Right ventricle myocardium inferior (tissue), 1 donor: ENCODE measurements around the gene SIK1. TPM values are rescaled to one million over a fixed set of nuclear protein-coding genes. Genes with fewer than 3 reads are reported as not detected.
"Not testable (repeated sequence)": the region's sequence is repeated elsewhere in the genome, so short reads cannot be mapped to it uniquely, and the experiment has no call there.

ENCODE experiments used
- ATAC-seq: fragments of 200-7000 bp; cut with Tn5 transposase; one replicate; pipeline ENCODE4 v1.9.1; 2020; ENCODE audit warnings: mild to moderate bottlenecking, moderate library complexity
- DNase-seq: peaks from one replicate; pipeline ENCODE4 v3.0.0; 2021; ENCODE audit errors: missing footprints
- intact Hi-C: fragments of 100-400 bp; cut with DNase I; formaldehyde crosslinking; loops from one replicate; pipeline ENCODE4 v1.11.0; 2022
- total RNA-seq: library from RNA; stranded (reverse); fragmentation: NEBNext Ultra II Directional; extraction: Animal tissue kit (Norgen Biotek cat#: 25700); gene quantifications from one replicate; pipeline ENCODE4 v1.2.1, GENCODE V29; 2021
- donor health status: DM: no; HTN: yes; CAD: no; lungs with severe emphysema.

SIK1 gene
- total RNA-seq, 1 donor from 2014 or later, result 4.6 TPM

DNA sequence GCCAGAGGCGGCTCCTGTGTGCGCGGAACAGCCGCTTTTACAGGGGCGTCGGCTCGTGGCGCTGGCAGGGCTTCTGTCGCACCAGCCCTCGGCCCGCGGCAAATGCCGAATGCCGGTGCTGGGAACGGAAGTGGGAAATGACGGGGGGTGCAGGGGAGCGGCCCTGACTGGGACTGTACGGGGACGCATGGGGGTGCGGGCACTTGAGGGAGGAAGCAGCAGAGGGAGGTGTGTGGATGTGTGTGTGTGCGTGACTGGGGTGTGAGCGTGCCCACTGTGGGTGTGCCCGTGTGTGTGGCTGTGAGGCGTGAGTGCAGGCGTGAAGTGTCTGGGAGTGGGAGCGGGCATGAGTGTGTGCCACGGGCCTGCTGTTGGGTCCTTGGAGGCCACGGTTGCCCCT is 17.6 kb upstream of the SIK1 start:
- ATAC-seq, intact Hi-C loops, DNase-seq: not testable (repeated sequence)

DNA sequence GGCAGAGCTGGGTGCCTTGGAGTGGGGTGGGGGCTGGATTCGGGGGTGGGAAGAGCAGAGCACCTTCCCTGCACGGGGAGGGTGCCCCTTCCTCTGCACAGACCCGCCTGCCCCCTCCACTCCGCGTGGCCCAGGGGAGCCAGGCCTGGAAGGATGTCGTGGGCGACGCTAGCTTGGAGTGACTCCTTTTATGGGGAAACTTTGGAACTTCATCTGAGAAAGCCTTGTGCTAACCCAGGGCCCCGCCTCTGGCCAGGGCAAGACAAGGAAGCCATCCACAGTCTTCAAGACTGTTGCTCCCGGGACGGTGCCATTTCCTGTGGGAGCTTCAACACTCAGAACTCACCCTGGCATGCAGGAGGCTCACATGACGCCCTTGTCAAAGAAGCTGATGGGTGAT is 15.6 kb upstream of the SIK1 start:
- DNase-seq, intact Hi-C loops, ATAC-seq: not testable (repeated sequence)

DNA sequence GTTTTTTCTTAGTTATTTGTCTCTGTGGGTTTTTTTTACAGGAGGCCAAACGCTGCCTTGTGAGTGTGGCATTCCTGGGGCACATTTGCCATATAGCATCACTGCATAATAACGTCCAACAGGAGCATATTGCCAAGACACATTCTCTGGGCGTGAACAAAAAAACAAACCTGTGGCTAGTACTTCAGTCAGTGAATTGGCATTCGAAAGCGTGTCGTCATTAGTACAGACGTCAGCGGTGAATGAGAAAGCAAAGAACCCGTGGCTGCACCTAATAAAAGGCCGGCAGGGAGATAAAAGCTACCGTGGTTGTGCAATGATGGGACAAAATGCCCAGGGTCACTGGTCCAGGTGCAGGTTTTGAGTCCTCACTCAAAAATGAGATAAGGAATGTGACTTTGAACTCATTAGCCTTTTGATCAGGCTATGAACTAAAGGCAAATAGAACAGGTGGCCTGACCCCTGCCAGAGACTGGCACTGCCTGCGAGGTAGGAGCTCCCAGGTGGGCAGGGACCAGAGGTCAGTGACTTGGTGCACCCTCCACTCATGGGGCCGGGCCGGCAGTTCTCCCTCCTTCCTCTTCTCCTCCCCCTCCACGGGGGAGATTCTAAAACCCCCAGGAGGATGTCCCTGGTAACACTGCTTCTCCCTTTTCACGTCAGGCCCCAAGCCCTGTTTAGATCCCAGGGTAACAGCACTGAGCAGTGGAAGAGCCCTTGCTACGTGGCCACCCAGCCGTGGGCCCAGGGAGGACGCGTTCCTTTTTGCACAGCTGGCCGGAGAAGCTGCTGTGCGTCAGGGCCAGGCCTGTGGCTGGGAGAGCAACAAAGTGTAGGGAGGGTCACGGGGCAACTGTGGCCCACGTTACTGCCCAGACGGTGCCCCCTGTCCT is 14.2 kb upstream of the SIK1 start:
- ATAC-seq, result peak; percentile 55
- DNase-seq, intact Hi-C loops: not testable (repeated sequence)

DNA sequence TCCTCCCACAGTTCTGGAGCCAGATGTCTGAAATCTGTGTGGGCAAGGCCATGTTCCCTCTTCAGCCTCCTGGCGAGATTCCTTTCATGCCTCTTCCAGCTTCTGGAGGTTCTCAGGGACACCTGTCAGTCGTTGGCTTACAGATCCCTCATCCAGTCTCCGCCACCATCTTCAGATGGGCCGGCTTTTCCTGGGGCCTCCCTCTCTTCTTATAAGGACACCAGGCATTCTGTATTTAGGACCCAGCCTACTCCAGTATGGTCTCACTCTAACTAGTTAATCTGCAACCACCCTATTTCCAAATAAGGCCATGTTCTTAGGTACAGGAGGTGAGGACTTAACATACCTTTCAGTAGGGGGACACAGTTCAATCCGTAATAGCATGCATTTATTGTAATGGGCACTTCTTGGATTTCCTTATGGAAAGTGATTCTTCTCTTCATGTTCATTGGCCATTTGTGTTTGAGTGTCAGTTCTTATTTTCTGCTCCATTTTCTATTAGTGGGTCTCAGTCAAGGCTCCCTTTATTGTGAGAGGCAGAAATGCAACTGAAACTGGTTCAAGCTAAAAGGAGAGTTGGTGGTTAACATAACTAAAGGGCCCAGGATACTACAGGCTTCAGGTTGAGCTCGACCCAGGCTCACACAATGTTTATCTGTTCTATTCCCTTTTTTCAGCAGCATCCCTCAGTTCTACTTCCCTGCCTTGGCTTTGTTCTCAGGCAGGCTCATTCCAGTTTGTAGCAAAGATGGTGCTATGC is 12.6 kb upstream of the SIK1 start:
- ATAC-seq, intact Hi-C loops: not testable (repeated sequence)

DNA sequence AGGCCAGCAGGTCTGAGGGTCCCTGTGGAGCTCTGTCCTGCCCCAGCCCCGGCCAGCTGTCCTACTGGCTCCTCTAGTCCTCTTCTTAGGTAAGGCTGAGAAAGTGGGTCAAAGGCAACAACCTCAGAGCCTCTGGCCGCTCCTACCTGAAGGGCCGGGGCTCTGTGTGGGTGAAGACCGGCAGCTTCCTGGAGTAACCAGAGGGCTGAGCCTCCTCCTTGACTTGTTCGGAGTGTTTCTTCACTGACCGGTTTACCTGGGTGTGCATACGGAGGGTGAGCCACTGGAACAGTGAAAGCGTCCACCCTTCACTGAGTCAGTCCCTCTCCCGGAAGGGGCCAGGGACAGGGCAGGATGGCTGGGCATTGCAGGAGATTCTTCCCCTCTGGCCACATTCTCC is 9.3 kb upstream of the SIK1 start:
- DNase-seq, ATAC-seq, intact Hi-C loops: not testable (repeated sequence)

More for the DNA sequence above, 12.6 kb upstream of the SIK1 start:
- DNase-seq, result not testable (repeated sequence)

DNA sequence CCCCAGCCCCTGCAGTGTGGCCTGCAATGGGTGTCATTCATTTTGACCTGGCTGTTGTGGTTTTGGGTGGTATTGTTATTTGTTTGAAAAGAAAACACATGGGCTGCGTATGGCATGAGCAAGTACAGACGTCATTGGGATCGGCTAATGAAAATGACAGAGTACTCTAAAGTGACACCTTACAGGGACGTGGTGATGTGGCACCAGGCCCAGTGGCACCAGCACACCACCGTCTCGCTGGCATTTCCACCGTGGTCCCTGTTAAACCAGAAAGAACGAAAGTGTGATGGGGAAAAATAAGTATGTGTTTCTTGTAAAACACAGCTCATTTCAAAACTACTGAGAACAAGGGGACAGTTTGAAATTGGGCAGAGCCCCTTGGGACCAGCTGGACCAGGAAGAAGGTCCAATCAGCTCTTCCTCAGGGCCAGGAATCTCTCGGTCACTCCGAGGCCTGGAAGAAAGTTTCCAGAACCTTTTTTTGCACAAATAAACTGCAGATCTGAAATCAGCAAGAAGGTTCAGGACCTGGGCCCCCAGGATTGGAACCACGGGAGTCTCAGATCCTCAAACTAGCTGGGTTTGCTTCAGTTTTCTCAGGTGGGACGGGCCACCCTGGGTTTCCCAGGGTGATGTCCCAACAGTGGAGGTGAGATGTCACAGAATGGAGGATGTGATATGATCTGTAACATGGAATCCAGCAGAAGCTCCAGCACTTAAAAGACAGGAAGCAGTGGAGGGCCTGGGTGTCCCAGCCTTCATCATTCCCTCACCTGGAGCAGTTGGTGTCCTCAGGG is 6.6 kb upstream of the SIK1 start:
- ATAC-seq, DNase-seq, intact Hi-C loops: not testable (repeated sequence)

DNA sequence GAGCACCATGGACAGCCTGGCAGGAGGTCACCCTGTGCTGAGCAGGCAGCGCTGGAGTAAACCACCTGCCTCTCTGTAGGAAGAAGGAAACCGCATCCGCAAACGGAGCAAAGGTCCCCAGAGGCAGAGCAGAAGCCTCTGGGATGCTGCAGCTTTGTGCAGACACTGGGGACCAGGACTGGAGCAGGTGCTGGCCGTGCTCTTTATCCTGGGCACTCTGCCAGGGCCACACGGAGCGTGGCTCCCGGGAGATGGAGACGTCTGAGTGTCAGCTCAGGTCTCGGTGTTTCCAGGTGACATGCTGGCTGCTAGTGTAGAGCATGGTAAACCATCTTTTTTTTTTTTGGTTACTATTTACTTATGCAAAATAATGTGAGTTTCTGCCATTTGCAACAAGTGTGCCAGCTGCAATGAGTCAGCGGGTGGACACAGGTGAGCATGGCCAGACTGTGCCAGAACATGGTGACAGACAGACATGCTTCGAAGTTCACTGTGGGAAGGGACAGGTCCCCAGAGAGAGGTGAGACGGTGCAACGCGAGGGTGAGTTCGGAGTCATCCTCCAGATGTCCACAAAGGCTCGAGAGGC is 4.0 kb upstream of the SIK1 start:
- intact Hi-C loops, ATAC-seq, DNase-seq: not testable (repeated sequence)

DNA sequence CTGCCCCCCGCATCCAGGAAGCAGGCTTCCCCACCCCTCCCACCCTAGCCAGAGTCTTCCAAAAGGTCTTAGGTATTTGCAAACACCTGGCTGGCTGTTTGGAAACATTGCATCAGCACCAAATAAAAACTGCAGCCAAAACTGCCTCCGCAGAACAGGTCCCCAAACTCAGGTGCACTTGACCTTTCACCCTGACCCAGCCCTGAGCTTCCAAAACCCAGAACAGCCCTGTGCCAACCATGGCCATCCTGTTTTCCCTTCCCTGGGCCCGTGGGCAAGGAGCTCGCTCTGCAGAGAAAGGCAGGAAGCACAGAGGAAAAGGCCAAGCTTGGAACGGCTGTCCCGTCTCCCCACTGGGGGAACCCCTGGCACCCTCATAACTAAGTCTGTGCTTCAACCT is 2.0 kb upstream of the SIK1 start:
- ATAC-seq, intact Hi-C loops, DNase-seq: not testable (repeated sequence)

DNA sequence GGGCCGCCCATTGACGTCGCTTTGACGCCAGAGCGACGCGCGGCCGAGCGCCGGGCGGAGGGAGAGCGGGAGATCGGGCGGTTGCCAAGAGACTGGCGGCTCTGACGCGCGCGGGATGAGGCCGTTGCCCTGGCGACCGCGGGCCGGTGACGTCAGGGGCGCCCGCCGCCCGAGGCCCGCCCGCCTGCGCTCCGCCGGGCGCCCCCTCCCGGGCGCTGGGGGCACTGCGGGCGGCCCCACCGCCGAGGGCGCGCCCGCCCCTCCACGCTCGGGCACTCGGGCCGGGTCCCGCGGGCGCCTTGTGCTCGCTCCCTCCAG is 270 bp upstream of the SIK1 start:
- DNase-seq, intact Hi-C loops: not testable (repeated sequence)
- peak; percentile 91 for ATAC-seq

DNA sequence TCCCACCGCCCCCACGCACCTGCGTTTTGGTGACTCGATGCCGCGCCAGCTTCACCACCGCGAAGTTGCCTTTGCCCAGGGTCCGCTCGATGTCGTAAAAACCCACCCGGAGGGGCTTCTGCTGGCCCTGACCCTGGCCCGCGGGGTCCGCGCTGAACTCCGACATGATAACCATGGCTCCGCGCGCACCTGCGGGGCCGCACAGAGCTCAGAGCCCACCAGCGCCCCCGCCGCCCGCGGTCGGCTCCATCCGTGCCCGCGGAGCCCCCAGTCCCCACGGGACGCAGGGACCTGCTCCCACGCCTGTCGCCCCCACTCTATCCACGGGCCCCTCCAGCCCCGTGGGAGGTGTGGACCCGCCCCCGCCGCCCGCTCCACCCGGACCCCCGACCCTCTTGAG is 927 bp downstream of the SIK1 start:
- DNase-seq, ATAC-seq, intact Hi-C loops: not testable (repeated sequence)

DNA sequence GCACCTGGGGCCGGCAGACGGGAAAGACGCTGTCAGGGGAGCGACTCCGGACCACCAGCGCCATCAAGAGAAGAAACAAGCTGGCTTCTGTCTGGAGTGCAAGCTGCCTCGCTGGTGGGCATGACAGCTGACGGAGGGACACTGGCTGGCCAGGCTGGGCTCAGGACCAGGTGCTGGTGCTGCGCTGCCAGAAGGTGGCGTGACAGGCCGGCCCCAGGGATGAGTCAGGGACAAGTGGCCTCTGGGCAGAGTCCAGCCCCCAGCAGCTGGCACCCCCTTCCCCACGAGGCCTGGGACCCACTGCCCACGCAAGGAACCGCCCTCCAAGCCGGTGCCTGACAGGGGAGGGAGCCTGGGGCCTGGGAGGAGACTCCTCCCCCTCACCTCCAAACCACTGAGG is 7.5 kb downstream of the SIK1 start:
- ATAC-seq, DNase-seq, intact Hi-C loops: not testable (repeated sequence)

DNA sequence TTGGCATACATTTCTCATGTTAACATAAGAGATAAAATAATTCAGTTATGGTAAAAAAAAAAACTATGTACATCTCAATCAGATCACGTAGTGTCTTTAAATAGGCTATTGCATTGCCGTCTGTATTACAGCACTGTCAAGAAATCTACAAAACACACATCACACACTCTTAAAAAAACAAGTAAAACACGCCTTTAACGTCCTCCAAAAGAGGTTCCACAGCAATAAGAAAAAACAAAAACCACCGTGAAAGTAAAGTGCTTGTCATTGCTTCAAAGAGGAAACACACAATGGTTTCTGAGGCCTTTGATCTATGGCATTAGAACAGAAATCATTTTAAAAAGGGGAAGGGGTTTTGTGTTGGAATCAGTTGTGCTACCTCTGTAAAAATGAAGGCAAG is 12.4 kb downstream of the SIK1 start:
- ATAC-seq, intact Hi-C loops: not testable (repeated sequence)

DNA sequence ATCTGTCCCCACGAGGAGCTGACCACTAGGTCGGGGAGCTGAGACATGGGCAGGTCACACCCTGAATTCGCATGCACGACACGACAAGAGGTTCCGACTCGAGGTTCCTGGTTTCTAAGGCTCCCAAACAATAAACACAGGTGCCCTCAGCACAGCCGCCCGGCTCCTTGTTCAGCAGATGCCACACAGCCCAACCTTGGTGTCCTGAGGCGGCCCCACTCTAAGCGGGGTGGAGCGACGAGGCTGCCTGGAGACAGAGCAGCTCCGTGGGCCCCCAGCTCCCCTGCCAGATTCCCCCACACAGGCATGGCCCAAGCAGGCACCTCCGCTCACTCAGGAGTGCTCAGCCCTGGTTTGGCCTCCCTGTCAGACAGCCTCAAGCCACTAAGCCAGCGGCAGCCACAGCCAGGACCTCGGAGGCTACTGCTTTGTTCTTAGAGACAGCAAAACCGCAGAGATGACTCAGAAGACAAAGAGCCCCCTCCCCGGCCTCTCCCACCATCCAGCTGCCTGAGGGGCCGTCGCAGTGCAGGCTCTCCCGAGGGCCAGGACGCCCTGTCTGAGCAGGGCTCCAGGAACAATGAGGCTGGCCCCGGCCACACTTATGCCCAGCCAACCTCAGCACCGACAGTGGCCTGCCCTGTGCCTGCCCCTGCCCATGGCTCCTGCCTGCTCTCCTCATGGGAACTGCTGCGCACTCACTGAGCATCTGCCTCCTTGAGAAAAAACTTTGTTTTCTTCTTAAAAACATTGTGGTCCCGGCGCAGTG is 14.7 kb downstream of the SIK1 start:
- ATAC-seq, intact Hi-C loops, DNase-seq: not testable (repeated sequence)

More for the DNA sequence above, 12.4 kb downstream of the SIK1 start:
- not testable (repeated sequence) for DNase-seq

DNA sequence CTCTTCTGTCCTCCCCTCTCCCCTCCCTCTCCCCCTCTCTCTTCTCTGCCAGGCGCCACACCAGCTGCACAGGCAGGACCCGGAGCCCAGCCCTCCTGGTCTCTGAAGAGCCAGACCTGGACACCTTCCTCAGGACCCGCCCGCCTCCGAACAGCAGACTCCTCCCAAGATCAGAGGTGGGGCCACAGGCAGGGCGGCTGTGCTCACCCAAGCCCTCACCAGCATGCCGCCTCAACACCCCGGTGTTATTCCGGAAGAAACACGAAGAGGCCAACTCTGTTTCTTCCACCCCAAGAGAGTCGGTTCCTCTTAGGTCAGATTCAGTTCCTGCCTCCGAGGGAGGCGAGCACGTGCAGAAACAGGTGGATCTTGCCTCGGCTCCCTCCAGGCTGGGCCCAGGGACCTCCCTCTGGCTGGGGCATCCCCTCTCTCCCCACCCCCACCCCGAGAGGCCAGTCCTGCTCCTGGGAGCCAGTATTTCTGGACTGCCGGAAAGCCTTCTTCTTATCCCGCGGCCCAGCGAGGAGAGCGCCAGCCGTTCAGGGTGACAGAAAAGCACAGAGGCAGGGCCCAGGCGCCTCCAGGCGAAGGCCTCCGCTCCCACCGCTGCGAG is 16.4 kb downstream of the SIK1 start:
- DNase-seq, intact Hi-C loops: not testable (repeated sequence)
- peak; percentile 42 for ATAC-seq

DNA sequence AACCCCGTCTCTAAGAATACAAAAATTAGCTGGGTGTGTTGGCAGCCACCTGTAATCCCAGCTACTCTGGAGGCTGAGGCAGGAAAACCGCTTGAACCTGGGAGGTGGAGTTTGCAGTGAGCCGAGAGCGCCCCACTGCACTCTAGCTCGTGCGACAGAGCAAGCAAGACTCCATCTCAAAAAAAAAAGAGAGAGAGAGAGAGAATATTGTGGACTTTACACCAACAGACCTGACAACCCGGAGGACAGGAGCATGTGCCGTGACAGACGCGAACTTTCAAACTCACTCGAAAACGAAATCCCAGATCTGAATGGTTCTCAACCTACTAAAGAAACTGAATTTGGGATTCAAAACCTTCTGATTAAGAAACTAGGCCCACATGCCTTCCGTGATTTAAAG is 19.8 kb downstream of the SIK1 start:
- ATAC-seq, DNase-seq, intact Hi-C loops: not testable (repeated sequence)

DNA sequence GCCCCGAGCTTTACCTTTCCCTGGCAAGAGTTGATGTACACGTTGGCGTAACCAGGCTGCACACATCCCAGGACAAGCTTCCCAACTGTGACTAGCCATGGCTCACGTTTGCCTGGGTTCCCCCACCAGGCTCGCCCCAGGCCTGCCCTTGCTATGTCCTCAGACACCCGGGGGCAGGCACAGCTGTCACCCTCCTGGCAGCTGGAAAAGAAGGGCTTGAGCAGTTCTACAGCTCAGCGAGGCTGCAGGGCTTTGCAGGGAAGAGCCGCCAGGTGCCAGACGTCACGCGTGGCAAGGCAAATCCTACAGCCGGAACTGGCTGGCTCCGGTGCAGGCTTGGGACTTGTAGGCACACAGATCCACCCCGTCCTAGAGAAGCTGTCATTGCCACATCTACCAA is 22.5 kb downstream of the SIK1 start:
- ATAC-seq, intact Hi-C loops, DNase-seq: not testable (repeated sequence)
